HEK293 (cell line): Measurements from ENCODE around the gene INHA.

ENCODE experiments used
- CTCF ChIP-seq: fragments of 450-650 bp; formaldehyde crosslinking; IDR thresholded peaks from 2 replicates; pipeline ENCODE4 v1.5.1; 2016; ENCODE audit warnings: missing biosample characterization, missing genetic modification characterization
- ELK4 ChIP-seq: IDR thresholded peaks from 2 replicates; pipeline ENCODE4 v1.6.1; 2011; ENCODE audit warnings: mild to moderate bottlenecking, low read depth, low read length, borderline replicate concordance
- HIC1 ChIP-seq: fragments of 450-650 bp; formaldehyde crosslinking; IDR thresholded peaks from 2 replicates; pipeline ENCODE4 v1.5.1; 2016; ENCODE audit warnings: missing biosample characterization, missing genetic modification characterization
- PBX3 ChIP-seq: sonication (generic); formaldehyde crosslinking; IDR thresholded peaks from 2 replicates; pipeline ENCODE4 v1.8.1; 2022; ENCODE audit warnings: mild to moderate bottlenecking, moderate library complexity, missing genetic modification reagents
- ZNF366 ChIP-seq: fragments of 450-650 bp; formaldehyde crosslinking; conservative IDR thresholded peaks from 2 replicates; pipeline ENCODE4 v1.5.1; 2016; ENCODE audit warnings: missing biosample characterization, missing genetic modification characterization
- ZNF449 ChIP-seq: fragments of 450-650 bp; formaldehyde crosslinking; IDR thresholded peaks from 2 replicates; pipeline ENCODE4 v1.5.1; 2017; ENCODE audit warnings: missing biosample characterization, mild to moderate bottlenecking, missing genetic modification characterization, moderate library complexity
- ZXDB ChIP-seq: fragments of 450-650 bp; formaldehyde crosslinking; IDR thresholded peaks from 2 replicates; pipeline ENCODE4 v1.5.1; 2016; ENCODE audit warnings: missing biosample characterization, missing genetic modification characterization

GRCh38 chr2:219563271-219563928 lies 8.7 kb upstream of the INHA start:
- TF ChIP-seq CTCF (tag by site-specific recombination) (no peak), PBX3 (no peak), HIC1 (tag by site-specific recombination) (no peak), ZNF366 (no peak), ZXDB (tag by site-specific recombination) (no peak), ELK4 (no peak), ZNF449 (no peak)
